GM12891 (cell line): Measurements from ENCODE around the gene MRPL34.

ENCODE experiments used
- PAX5 ChIP-seq: IDR thresholded peaks from 2 replicates; pipeline ENCODE4 v1.6.1; 2011; ENCODE audit warnings: low read length, moderate library complexity, mild to moderate bottlenecking; ENCODE audit not compliant: insufficient read depth, severe bottlenecking
- POLR2A ChIP-seq: IDR thresholded peaks from 2 replicates; pipeline ENCODE4 v1.6.1; 2011; ENCODE audit warnings: low read depth, low read length, control low read depth
- POLR2AphosphoS5 ChIP-seq: IDR thresholded peaks from 2 replicates; pipeline ENCODE4 v1.6.1; 2011; ENCODE audit warnings: low read depth, low read length, control low read depth
- SPI1 ChIP-seq: IDR thresholded peaks from 2 replicates; pipeline ENCODE4 v1.6.1; 2011; ENCODE audit warnings: low read depth, low read length, control low read depth
- TAF1 ChIP-seq: IDR thresholded peaks from 2 replicates; pipeline ENCODE4 v1.6.1; 2011; ENCODE audit warnings: low read depth, low read length, control low read depth

GRCh38 chr19:17332360-17332676, 26.6 kb downstream of the MRPL34 start:
- TF ChIP-seq POLR2AphosphoS5, result no peak
- TF ChIP-seq PAX5, result no peak
- no peak for TF ChIP-seq POLR2A
- no peak for TF ChIP-seq TAF1
- TF ChIP-seq SPI1, result no peak
